ENCODE results near the gene VRTN.

Gene VRTN

GRCh38 chr14:74407021-74407800 is 58.9 kb downstream of the VRTN start:
- H3K27ac Mint-ChIP-seq, result no peak overlapping the region

GRCh38 chr14:74407801-74408154 is 59.5 kb downstream of the VRTN start:
- H3K4me3 Mint-ChIP-seq, result no peak overlapping the region
- ATAC-seq (replicated peaks) (no peak), DNase-seq (no peak)
- H3K4me1 Mint-ChIP-seq (ENCODE audit: low read depth in 2 of 2), result peaks cover under 1 to 1% of the 10 kb centered on the region in 2 donors
- H3K27ac Mint-ChIP-seq, result no peak overlapping the region
- peaks cover 5% of the 10 kb centered on the region for H3K36me3 Mint-ChIP-seq (ENCODE audit: insufficient read depth)
- H3K27me3 Mint-ChIP-seq, result peaks cover 17 to 58% of the 10 kb centered on the region in 2 donors
- no peaks in the 10 kb centered on the region for H3K9me3 Mint-ChIP-seq

More at GRCh38 chr14:74407021-74407800, 58.9 kb downstream of the VRTN start:
- DNase-seq (no peak), ATAC-seq (replicated peaks) (no peak)
- Mint-ChIP-seq H3K27me3 (peaks cover 17 to 52% of the 10 kb centered on the region in 2 donors), H3K4me1 (ENCODE audit: low read depth in 2 of 2) (peaks cover 4 to 6% of the 10 kb centered on the region in 2 donors), H3K9me3 (no peaks in the 10 kb centered on the region), H3K36me3 (ENCODE audit: insufficient read depth) (peaks cover 5% of the 10 kb centered on the region), H3K4me3 (no peak overlapping the region)

- H3K4me3 Mint-ChIP-seq, result no peak overlapping the region
- no peaks in the 10 kb centered on the region for H3K4me1 Mint-ChIP-seq (ENCODE audit: low read depth in 2 of 2)
- ATAC-seq (replicated peaks) (no peak), DNase-seq (no peak)
- no peaks in the 10 kb centered on the region for H3K9me3 Mint-ChIP-seq
- H3K36me3 Mint-ChIP-seq (ENCODE audit: insufficient read depth), result peaks cover 5% of the 10 kb centered on the region
- peaks cover 21 to 67% of the 10 kb centered on the region in 2 donors for H3K27me3 Mint-ChIP-seq
- no peak overlapping the region for H3K27ac Mint-ChIP-seq
Observed at GRCh38 chr14:74408870-74409269, 60.6 kb downstream of the VRTN start.

- no peak overlapping the region for H3K4me3 Mint-ChIP-seq
- no peak for ATAC-seq (replicated peaks)
- H3K4me1 Mint-ChIP-seq (ENCODE audit: low read depth in 2 of 2), result no peaks in the 10 kb centered on the region
- H3K36me3 Mint-ChIP-seq (ENCODE audit: insufficient read depth), result peaks cover 5% of the 10 kb centered on the region
- H3K27ac Mint-ChIP-seq, result no peak overlapping the region
- no peaks in the 10 kb centered on the region for H3K9me3 Mint-ChIP-seq
- DNase-seq, result no peak
- peaks cover 26 to 73% of the 10 kb centered on the region in 2 donors for H3K27me3 Mint-ChIP-seq
Observed at GRCh38 chr14:74409441-74409840, 61.2 kb downstream of the VRTN start.
